ENCODE measurements around the gene TOX3.

The TOX3 gene

GRCh38 chr16:52535076-52535475 is 11.9 kb downstream of the TOX3 start:
- DNase-seq: no peak

- no peak for DNase-seq
Measured at GRCh38 chr16:52533296-52533695, 13.6 kb downstream of the TOX3 start.

- DNase-seq: no peak
Measured at GRCh38 chr16:52532384-52532783, 14.6 kb downstream of the TOX3 start.

GRCh38 chr16:52529226-52529625 is 17.7 kb downstream of the TOX3 start:
- DNase-seq: no peak

- no peak for DNase-seq
Measured at GRCh38 chr16:52528393-52529065, 18.4 kb downstream of the TOX3 start.

- DNase-seq: no peak
Measured at GRCh38 chr16:52526830-52527229, 20.1 kb downstream of the TOX3 start.

GRCh38 chr16:52526116-52526828 is 20.7 kb downstream of the TOX3 start:
- DNase-seq: no peak

GRCh38 chr16:52521570-52521969 is 25.4 kb downstream of the TOX3 start:
- no peak for DNase-seq

- no peak for DNase-seq
Measured at GRCh38 chr16:52518884-52519283, 28.1 kb downstream of the TOX3 start.

- DNase-seq: no peak
Measured at GRCh38 chr16:52515068-52515671, 31.8 kb downstream of the TOX3 start.

GRCh38 chr16:52512297-52512987 is 34.5 kb downstream of the TOX3 start:
- no peak for DNase-seq

- DNase-seq: no peak
Measured at GRCh38 chr16:52501746-52502145, 45.2 kb downstream of the TOX3 start.

GRCh38 chr16:52500963-52501362 is 46.0 kb downstream of the TOX3 start:
- no peak for DNase-seq

GRCh38 chr16:52499060-52499440 is 47.9 kb downstream of the TOX3 start:
- no peak for DNase-seq

- no peak for DNase-seq
Measured at GRCh38 chr16:52498328-52499059, 48.4 kb downstream of the TOX3 start.

- DNase-seq: no peak
Measured at GRCh38 chr16:52497067-52497816, 49.7 kb downstream of the TOX3 start.

- no peak for DNase-seq
Measured at GRCh38 chr16:52496051-52496876, 50.7 kb downstream of the TOX3 start.

GRCh38 chr16:52494621-52495020 is 52.3 kb downstream of the TOX3 start:
- DNase-seq: no peak

- DNase-seq: no peak
Measured at GRCh38 chr16:52494145-52494544, 52.8 kb downstream of the TOX3 start.

GRCh38 chr16:52492789-52493357 is 54.1 kb downstream of the TOX3 start:
- DNase-seq: no peak

- DNase-seq: no peak
Measured at GRCh38 chr16:52491216-52491615, 55.7 kb downstream of the TOX3 start.

All from cortex of kidney (tissue), 1 donor.